ENCODE data around the gene CCR5. TPM values are rescaled to one million over a fixed set of nuclear protein-coding genes. Genes with fewer than 3 reads are reported as not detected.
"Not testable (repeated sequence)": the region's sequence is repeated elsewhere in the genome, so short reads cannot be mapped to it uniquely, and the experiment has no call there.

CCR5 gene
- total RNA-seq, 2 donors from 2014 or later, result 0.78 TPM; not detected in 1

GRCh38 chr3:46383211-46383950, 12.6 kb downstream of the CCR5 start:
- 71 to 79% methylated on average over 6 of the region's 6 CpGs for WGBS, 2 donors
- H3K27ac ChIP-seq, result no peak overlapping the region
- no peak for ATAC-seq

GRCh38 chr3:46383951-46384330, 13.2 kb downstream of the CCR5 start:
- no peak for DNase-seq
- Histone ChIP-seq H3K9me3 (no peaks in the 10 kb centered on the region), H3K4me1 (peaks cover 6% of the 10 kb centered on the region), H3K27me3 (no peaks in the 10 kb centered on the region), H3K27ac (no peak overlapping the region), H3K4me3 (no peak overlapping the region), H3K36me3 (replicated peaks in 1 of 2; ENCODE audit: insufficient read depth in 1 of 2, low read depth in 2 of 2) (no peaks in the 10 kb centered on the region)
- no peak for ATAC-seq
- no peak for TF ChIP-seq POLR2A (IDR thresholded peaks at IDR 0.05)
- no peak for TF ChIP-seq CTCF (IDR thresholded peaks at IDR 0.05)
- WGBS, 2 donors, result 62 to 66% methylated on average over 5 of the region's 5 CpGs
- intact Hi-C loops (cut with DNase I), result no loop called here

More at GRCh38 chr3:46383211-46383950, 12.6 kb downstream of the CCR5 start:
- TF ChIP-seq CTCF (IDR thresholded peaks at IDR 0.05) (no peak), POLR2A (IDR thresholded peaks at IDR 0.05) (no peak)
- no peak for DNase-seq
- Histone ChIP-seq H3K4me1 (peaks cover 6% of the 10 kb centered on the region), H3K9me3 (no peaks in the 10 kb centered on the region), H3K4me3 (no peak overlapping the region), H3K36me3 (replicated peaks in 1 of 2; ENCODE audit: insufficient read depth in 1 of 2, low read depth in 2 of 2) (no peaks in the 10 kb centered on the region), H3K27me3 (no peaks in the 10 kb centered on the region)
- intact Hi-C loops (cut with DNase I), result no loop called here

GRCh38 chr3:46386205-46386604, 15.5 kb downstream of the CCR5 start:
- Histone ChIP-seq H3K27ac (no peak overlapping the region), H3K4me1 (peaks cover 6% of the 10 kb centered on the region), H3K9me3 (no peaks in the 10 kb centered on the region), H3K36me3 (replicated peaks in 1 of 2; ENCODE audit: insufficient read depth in 1 of 2, low read depth in 2 of 2) (no peaks in the 10 kb centered on the region), H3K27me3 (no peaks in the 10 kb centered on the region), H3K4me3 (no peak overlapping the region)
- intact Hi-C loops (cut with DNase I), result no loop called here
- whole genome bisulfite sequencing, 2 donors, result 14 to 24% methylated on average over 4 of the region's 4 CpGs
- ATAC-seq (no peak), DNase-seq (peak in 1 of 4 donors; percentile 25)
- TF ChIP-seq POLR2A (IDR thresholded peaks at IDR 0.05) (no peak), CTCF (IDR thresholded peaks at IDR 0.05) (no peak)

- ATAC-seq; H3K36me3 ChIP-seq (replicated peaks in 1 of 2; ENCODE audit: insufficient read depth in 1 of 2, low read depth in 2 of 2); H3K27ac ChIP-seq; H3K9me3 ChIP-seq; DNase-seq; H3K27me3 ChIP-seq; H3K4me3 ChIP-seq; H3K4me1 ChIP-seq; intact Hi-C loops (cut with DNase I): not testable (repeated sequence)
- WGBS, 2 donors, result 89 to 92% methylated on average over 4 of the region's 4 CpGs
Observed at GRCh38 chr3:46388847-46389246, 18.1 kb downstream of the CCR5 start.

GRCh38 chr3:46389306-46389705, 18.6 kb downstream of the CCR5 start:
- intact Hi-C loops (cut with DNase I), result no loop called here
- DNase-seq, result no peak

GRCh38 chr3:46391526-46391925, 20.8 kb downstream of the CCR5 start:
- H3K27ac ChIP-seq; intact Hi-C loops (cut with DNase I): not testable (repeated sequence)
- WGBS, 2 donors, result 89 to 94% methylated on average over 5 of the region's 5 CpGs

More at GRCh38 chr3:46389306-46389705, 18.6 kb downstream of the CCR5 start:
- H3K36me3 ChIP-seq (replicated peaks in 1 of 2; ENCODE audit: insufficient read depth in 1 of 2, low read depth in 2 of 2), result no peaks in the 10 kb centered on the region
- H3K27me3 ChIP-seq, result no peaks in the 10 kb centered on the region
- no peak overlapping the region for H3K27ac ChIP-seq
- peaks cover 6% of the 10 kb centered on the region for H3K4me1 ChIP-seq
- 78 to 84% methylated on average over 6 of the region's 6 CpGs for WGBS, 2 donors
- no peaks in the 10 kb centered on the region for H3K9me3 ChIP-seq
- no peak for ATAC-seq
- H3K4me3 ChIP-seq, result no peak overlapping the region
- TF ChIP-seq CTCF (IDR thresholded peaks at IDR 0.05), result no peak

More at GRCh38 chr3:46391526-46391925, 20.8 kb downstream of the CCR5 start:
- not testable (repeated sequence) for DNase-seq; ATAC-seq; H3K4me3 ChIP-seq; H3K36me3 ChIP-seq (replicated peaks in 1 of 2; ENCODE audit: insufficient read depth in 1 of 2, low read depth in 2 of 2); H3K4me1 ChIP-seq; H3K27me3 ChIP-seq; H3K9me3 ChIP-seq
